ENCODE results near the gene LMO3.

DNA sequence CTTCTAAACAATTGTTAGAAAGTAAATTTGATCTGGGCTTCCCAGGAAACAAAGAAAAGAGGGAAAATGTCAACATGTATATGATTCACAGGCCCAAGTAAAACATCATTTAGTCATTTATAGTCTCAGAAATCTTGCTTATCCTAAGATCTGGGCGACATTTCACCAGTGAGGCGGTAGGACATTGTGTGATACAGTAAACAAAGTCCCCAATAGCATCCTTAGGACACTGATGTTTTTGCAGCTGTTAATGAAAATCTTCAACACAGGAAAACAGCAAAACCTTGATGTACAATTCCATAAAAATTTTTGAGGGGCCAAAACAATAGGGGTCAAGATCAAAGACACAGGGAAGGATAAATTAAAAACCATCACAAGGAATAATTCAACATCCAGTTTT is 20.2 kb downstream of the LMO3 start:
- TF ChIP-seq, protein P1, sequence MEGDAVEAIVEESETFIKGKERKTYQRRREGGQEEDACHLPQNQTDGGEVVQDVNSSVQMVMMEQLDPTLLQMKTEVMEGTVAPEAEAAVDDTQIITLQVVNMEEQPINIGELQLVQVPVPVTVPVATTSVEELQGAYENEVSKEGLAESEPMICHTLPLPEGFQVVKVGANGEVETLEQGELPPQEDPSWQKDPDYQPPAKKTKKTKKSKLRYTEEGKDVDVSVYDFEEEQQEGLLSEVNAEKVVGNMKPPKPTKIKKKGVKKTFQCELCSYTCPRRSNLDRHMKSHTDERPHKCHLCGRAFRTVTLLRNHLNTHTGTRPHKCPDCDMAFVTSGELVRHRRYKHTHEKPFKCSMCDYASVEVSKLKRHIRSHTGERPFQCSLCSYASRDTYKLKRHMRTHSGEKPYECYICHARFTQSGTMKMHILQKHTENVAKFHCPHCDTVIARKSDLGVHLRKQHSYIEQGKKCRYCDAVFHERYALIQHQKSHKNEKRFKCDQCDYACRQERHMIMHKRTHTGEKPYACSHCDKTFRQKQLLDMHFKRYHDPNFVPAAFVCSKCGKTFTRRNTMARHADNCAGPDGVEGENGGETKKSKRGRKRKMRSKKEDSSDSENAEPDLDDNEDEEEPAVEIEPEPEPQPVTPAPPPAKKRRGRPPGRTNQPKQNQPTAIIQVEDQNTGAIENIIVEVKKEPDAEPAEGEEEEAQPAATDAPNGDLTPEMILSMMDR (IDR thresholded peaks at IDR 0.05; ENCODE audit: low read length), result no peak
- no peak for TF ChIP-seq EZH2phosphoT487 (IDR thresholded peaks at IDR 0.05; ENCODE audit: low read length)
- no peak for TF ChIP-seq EZH2 (optimal IDR thresholded peaks at IDR 0.05; ENCODE audit: low read depth, low read length)

Measured in MM.1S (cell line).